ENCODE measurements around the gene MED12L. TPM values are rescaled to one million over a fixed set of nuclear protein-coding genes. Genes with fewer than 3 reads are reported as not detected.

MED12L gene
- polyA plus RNA-seq, 1 of the 3 experiments (the other 2 are of a cell fraction): 0.03 TPM

- CTCF ChIA-PET: no interaction called here
- H3K4me3 ChIP-seq (ENCODE audit: low read depth in 2 of 2, low read length in 1 of 2): no peak overlapping the region
- no peak overlapping the region for H2AFZ ChIP-seq (ENCODE audit: low read depth)
- no peaks in the 10 kb centered on the region; the same call in 1 of the 2 replicates for H3K27me3 ChIP-seq (ENCODE audit: insufficient read depth)
- H3K79me2 ChIP-seq (ENCODE audit: insufficient read depth): no peaks in the 10 kb centered on the region
- H3K27ac ChIP-seq (ENCODE audit: low read depth in 2 of 2, low read length in 1 of 2): no peak overlapping the region
- POLR2A ChIA-PET: no interaction called here
- no peak overlapping the region for H3K4me2 ChIP-seq
- H3F3A ChIP-seq (replicated peaks; ENCODE audit: insufficient read depth): no peaks in the 10 kb centered on the region
- 65% methylated on average over 2 of the region's 3 CpGs for WGBS (ENCODE audit: low lambda C conversion rate)
- TF ChIP-seq RFX5 (IDR thresholded peaks at IDR 0.05; ENCODE audit: low read length): no peak
- no peak for TF ChIP-seq JUND (IDR thresholded peaks at IDR 0.05)
- no peak for TF ChIP-seq YY1 (IDR thresholded peaks at IDR 0.05; ENCODE audit: low read depth)
- TF ChIP-seq MEF2A (IDR thresholded peaks at IDR 0.05; ENCODE audit: borderline replicate concordance, low read depth): no peak
- no peak for TF ChIP-seq RXRA (IDR thresholded peaks at IDR 0.05; ENCODE audit: borderline replicate concordance, low read depth)
- no peak for TF ChIP-seq FOSL2 (IDR thresholded peaks at IDR 0.05; ENCODE audit: borderline replicate concordance, low read depth)
- H3K9ac ChIP-seq: no peak overlapping the region
- no peaks in the 10 kb centered on the region for H3K36me3 ChIP-seq (replicated peaks in 1 of 2; ENCODE audit: control insufficient read depth in 1 of 2, insufficient read depth in 2 of 2, low read length in 1 of 2)
- no peaks in the 10 kb centered on the region for H3K9me3 ChIP-seq
- H4K20me1 ChIP-seq (ENCODE audit: insufficient read depth): no peaks in the 10 kb centered on the region
- DNase-seq: no peak
- no peaks in the 10 kb centered on the region for H3K4me1 ChIP-seq (ENCODE audit: control insufficient read depth in 1 of 2, insufficient read depth in 2 of 2, low read depth in 1 of 2, low read length in 1 of 2)
- no peaks in the 10 kb centered on the region for H3K9me2 ChIP-seq
Observed at GRCh38 chr3:151296226-151296625, 210.8 kb downstream of the MED12L start.

- no peak overlapping the region for H3K4me2 ChIP-seq
Observed at GRCh38 chr3:151297429-151297828, 212.0 kb downstream of the MED12L start.

GRCh38 chr3:151299006-151299405 is 213.5 kb downstream of the MED12L start:
- Histone ChIP-seq H3K9me2 (no peaks in the 10 kb centered on the region), H3K4me3 (ENCODE audit: low read depth in 2 of 2, low read length in 1 of 2) (no peak overlapping the region), H3F3A (replicated peaks; ENCODE audit: insufficient read depth) (peaks cover 8% of the 10 kb centered on the region), H3K36me3 (replicated peaks in 1 of 2; ENCODE audit: control insufficient read depth in 1 of 2, insufficient read depth in 2 of 2, low read length in 1 of 2) (no peaks in the 10 kb centered on the region), H3K27ac (ENCODE audit: low read depth in 2 of 2, low read length in 1 of 2) (no peak overlapping the region), H3K79me2 (ENCODE audit: insufficient read depth) (no peaks in the 10 kb centered on the region), H3K4me2 (no peak overlapping the region), H3K4me1 (ENCODE audit: control insufficient read depth in 1 of 2, insufficient read depth in 2 of 2, low read depth in 1 of 2, low read length in 1 of 2) (no peaks in the 10 kb centered on the region), H3K9ac (no peak overlapping the region), H4K20me1 (ENCODE audit: insufficient read depth) (no peaks in the 10 kb centered on the region), H3K9me3 (no peaks in the 10 kb centered on the region), H2AFZ (ENCODE audit: low read depth) (no peak overlapping the region), H3K27me3 (ENCODE audit: insufficient read depth) (peaks cover 4% of the 10 kb centered on the region; the same call in 1 of the 2 replicates)
- no peak for DNase-seq
- 51% methylated on average over 2 of the region's 2 CpGs for WGBS (ENCODE audit: low lambda C conversion rate)
- ChIA-PET CTCF (interaction anchor here (1.9 kb wide), 1 partner anchor 41 kb away, joined by 4 read pairs; no protein-coding TSS in a partner anchor), POLR2A (no interaction called here)
- TF ChIP-seq SMC3 (IDR thresholded peaks at IDR 0.05; ENCODE audit: low read depth, low read length) (no peak), RAD21 (IDR thresholded peaks at IDR 0.05; ENCODE audit: low read length) (no peak), NFIC (IDR thresholded peaks at IDR 0.05; ENCODE audit: borderline replicate concordance) (no peak), ZBTB33 (IDR thresholded peaks at IDR 0.05; ENCODE audit: borderline replicate concordance, low read depth) (no peak), EP300 (IDR thresholded peaks at IDR 0.05; ENCODE audit: borderline replicate concordance in 1 of 2, low read depth in 1 of 2, low read length in 1 of 2) (no peak), MEF2A (IDR thresholded peaks at IDR 0.05; ENCODE audit: borderline replicate concordance, low read depth) (no peak), FOXJ3 (CRISPR knock-in tag; IDR thresholded peaks at IDR 0.05) (no peak), SIN3A (IDR thresholded peaks at IDR 0.05; ENCODE audit: borderline replicate concordance, low read depth, low read length) (no peak), POLR2AphosphoS5 (IDR thresholded peaks at IDR 0.05; ENCODE audit: low read depth, low read length) (no peak), TAF1 (IDR thresholded peaks at IDR 0.05; ENCODE audit: borderline replicate concordance, low read depth, low read length) (no peak), PBX3 (IDR thresholded peaks at IDR 0.05) (no peak), USF2 (IDR thresholded peaks at IDR 0.05; ENCODE audit: borderline replicate concordance, low read depth, low read length) (no peak), GABPA (IDR thresholded peaks at IDR 0.05; ENCODE audit: low read depth) (no peak), RCOR1 (IDR thresholded peaks at IDR 0.05; ENCODE audit: low read length) (no peak), YY1 (IDR thresholded peaks at IDR 0.05; ENCODE audit: low read depth) (no peak)

More at GRCh38 chr3:151297429-151297828, 212.0 kb downstream of the MED12L start:
- Histone ChIP-seq H3K9me3 (no peaks in the 10 kb centered on the region), H3F3A (replicated peaks; ENCODE audit: insufficient read depth) (peaks cover 7% of the 10 kb centered on the region), H3K4me1 (ENCODE audit: control insufficient read depth in 1 of 2, insufficient read depth in 2 of 2, low read depth in 1 of 2, low read length in 1 of 2) (no peaks in the 10 kb centered on the region), H3K4me3 (ENCODE audit: low read depth in 2 of 2, low read length in 1 of 2) (no peak overlapping the region), H3K9ac (no peak overlapping the region), H2AFZ (ENCODE audit: low read depth) (no peak overlapping the region), H3K36me3 (replicated peaks in 1 of 2; ENCODE audit: control insufficient read depth in 1 of 2, insufficient read depth in 2 of 2, low read length in 1 of 2) (no peaks in the 10 kb centered on the region), H3K27ac (ENCODE audit: low read depth in 2 of 2, low read length in 1 of 2) (no peak overlapping the region), H3K27me3 (ENCODE audit: insufficient read depth) (peaks cover under 1% of the 10 kb centered on the region; the same call in 1 of the 2 replicates), H4K20me1 (ENCODE audit: insufficient read depth) (no peaks in the 10 kb centered on the region), H3K9me2 (no peaks in the 10 kb centered on the region), H3K79me2 (ENCODE audit: insufficient read depth) (no peaks in the 10 kb centered on the region)
- CTCF ChIA-PET: no interaction called here
- POLR2A ChIA-PET: no interaction called here
- TF ChIP-seq GATA2 (CRISPR knock-in tag; IDR thresholded peaks at IDR 0.05): no peak
- no peak for TF ChIP-seq RAD21 (IDR thresholded peaks at IDR 0.05; ENCODE audit: low read length)
- no peak for TF ChIP-seq FOXJ3 (CRISPR knock-in tag; IDR thresholded peaks at IDR 0.05)
- no peak for TF ChIP-seq POLR2AphosphoS5 (IDR thresholded peaks at IDR 0.05; ENCODE audit: low read depth, low read length)
- TF ChIP-seq TAF1 (IDR thresholded peaks at IDR 0.05; ENCODE audit: borderline replicate concordance, low read depth, low read length): no peak
- TF ChIP-seq JUND (IDR thresholded peaks at IDR 0.05): no peak
- no peak for TF ChIP-seq NFIC (IDR thresholded peaks at IDR 0.05; ENCODE audit: borderline replicate concordance)
- DNase-seq: no peak
- WGBS (ENCODE audit: low lambda C conversion rate): 39% methylated on average over 2 of the region's 2 CpGs

Data from SK-N-SH (cell line).